Peyer's patch (tissue), 4 donors: Measurements from ENCODE around the gene RAB11FIP2.

Experiments used
- POLR2A ChIP-seq, 2 donors: fragments of 450-650 bp; IDR thresholded peaks; one replicate each; pipeline ENCODE4 v1.5.1; 2017; ENCODE audit warnings: antibody characterized with exemption in 2 of 2, mild to moderate bottlenecking in 2 of 2, moderate library complexity in 2 of 2
- TF ChIP-seq, protein P1 (sequence below), 6 experiments: fragments of 450-650 bp in 4 of 6; fragments of 200-600 bp in 2 of 6; sonication (generic) in 1 of 6; IDR thresholded peaks; one replicate each; pipeline ENCODE4 v1.5.1; 2017 to 2019; ENCODE audit warnings: antibody characterized with exemption in 6 of 6, mild to moderate bottlenecking in 3 of 6, moderate library complexity in 1 of 6

DNA sequence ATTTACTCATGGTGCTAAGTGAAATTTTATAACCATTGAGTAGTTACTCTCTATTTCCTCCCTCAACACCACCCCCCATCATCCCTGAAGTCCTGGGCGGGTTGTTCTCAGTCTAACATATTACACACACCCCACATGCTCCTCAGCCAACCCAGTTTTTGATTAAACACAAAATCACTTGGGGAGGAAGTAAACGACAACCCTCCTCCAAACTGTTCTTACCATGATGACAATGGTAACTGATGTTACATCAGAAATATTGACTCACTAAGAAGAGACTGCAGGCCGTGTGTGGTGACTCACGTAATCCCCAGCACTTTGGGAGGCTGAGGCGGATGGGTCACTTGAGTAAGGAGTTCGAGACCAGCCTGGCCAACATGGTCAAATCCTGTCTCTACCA is 44.2 kb downstream of the RAB11FIP2 start:
- TF ChIP-seq, protein P1, sequence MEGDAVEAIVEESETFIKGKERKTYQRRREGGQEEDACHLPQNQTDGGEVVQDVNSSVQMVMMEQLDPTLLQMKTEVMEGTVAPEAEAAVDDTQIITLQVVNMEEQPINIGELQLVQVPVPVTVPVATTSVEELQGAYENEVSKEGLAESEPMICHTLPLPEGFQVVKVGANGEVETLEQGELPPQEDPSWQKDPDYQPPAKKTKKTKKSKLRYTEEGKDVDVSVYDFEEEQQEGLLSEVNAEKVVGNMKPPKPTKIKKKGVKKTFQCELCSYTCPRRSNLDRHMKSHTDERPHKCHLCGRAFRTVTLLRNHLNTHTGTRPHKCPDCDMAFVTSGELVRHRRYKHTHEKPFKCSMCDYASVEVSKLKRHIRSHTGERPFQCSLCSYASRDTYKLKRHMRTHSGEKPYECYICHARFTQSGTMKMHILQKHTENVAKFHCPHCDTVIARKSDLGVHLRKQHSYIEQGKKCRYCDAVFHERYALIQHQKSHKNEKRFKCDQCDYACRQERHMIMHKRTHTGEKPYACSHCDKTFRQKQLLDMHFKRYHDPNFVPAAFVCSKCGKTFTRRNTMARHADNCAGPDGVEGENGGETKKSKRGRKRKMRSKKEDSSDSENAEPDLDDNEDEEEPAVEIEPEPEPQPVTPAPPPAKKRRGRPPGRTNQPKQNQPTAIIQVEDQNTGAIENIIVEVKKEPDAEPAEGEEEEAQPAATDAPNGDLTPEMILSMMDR (IDR thresholded peaks at IDR 0.05): no peak
- no peak for TF ChIP-seq POLR2A (IDR thresholded peaks at IDR 0.05)
